ENCODE data around the gene CIB4.

DNA sequence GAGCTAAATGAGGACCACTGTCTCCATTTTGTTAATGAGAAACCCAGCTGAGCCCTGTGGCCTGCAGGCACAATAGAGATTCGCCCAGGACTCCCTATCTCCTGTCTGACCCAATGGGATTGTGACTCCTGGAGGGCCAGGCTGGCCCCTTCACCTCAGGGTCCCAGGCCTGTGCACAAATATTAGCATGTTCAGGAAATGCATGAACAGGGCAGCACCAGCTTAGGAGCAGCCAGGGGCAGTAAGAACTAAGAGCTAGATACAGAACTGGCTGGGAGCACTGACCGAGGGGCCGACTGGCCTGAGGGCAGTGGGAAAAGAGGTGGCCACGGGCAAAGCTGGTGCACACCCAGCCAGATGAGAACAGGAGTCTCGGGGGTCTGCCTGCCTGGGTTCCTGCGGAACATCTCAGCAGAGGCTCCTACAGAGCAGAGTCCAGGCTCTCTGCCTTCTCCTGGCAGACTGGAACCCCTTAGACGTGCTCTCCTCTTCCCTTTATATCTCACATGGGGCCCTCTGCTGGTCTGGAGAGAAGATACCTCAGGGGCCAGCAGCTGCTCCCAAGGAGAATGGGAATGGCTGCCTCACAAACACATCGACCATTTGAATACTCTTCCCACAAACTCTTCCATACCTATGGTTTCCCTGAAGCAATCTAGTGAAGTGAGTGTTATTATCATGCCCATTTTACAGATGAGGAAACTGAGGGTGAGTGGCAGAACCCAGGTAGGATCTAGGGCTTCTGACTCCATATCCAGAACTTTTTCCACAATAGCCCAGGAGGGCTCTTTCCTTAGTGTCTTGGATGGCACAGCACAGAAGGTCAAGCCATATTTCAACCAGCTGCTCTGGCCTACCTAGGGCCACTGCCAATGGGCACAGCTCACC lies 85.7 kb downstream of the CIB4 start:
- TF ChIP-seq, protein P1, sequence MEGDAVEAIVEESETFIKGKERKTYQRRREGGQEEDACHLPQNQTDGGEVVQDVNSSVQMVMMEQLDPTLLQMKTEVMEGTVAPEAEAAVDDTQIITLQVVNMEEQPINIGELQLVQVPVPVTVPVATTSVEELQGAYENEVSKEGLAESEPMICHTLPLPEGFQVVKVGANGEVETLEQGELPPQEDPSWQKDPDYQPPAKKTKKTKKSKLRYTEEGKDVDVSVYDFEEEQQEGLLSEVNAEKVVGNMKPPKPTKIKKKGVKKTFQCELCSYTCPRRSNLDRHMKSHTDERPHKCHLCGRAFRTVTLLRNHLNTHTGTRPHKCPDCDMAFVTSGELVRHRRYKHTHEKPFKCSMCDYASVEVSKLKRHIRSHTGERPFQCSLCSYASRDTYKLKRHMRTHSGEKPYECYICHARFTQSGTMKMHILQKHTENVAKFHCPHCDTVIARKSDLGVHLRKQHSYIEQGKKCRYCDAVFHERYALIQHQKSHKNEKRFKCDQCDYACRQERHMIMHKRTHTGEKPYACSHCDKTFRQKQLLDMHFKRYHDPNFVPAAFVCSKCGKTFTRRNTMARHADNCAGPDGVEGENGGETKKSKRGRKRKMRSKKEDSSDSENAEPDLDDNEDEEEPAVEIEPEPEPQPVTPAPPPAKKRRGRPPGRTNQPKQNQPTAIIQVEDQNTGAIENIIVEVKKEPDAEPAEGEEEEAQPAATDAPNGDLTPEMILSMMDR (conservative IDR thresholded peaks at IDR 0.05 in 1 of 2, IDR thresholded peaks at IDR 0.05 in 1 of 2; ENCODE audit: extremely low read depth in 1 of 2, insufficient read depth in 1 of 2, low read depth in 1 of 2, low read length in 2 of 2): no peak
- no peak for TF ChIP-seq EZH2 (IDR thresholded peaks at IDR 0.05; ENCODE audit: borderline replicate concordance, low read length)

Data from mammary epithelial cell (primary cell).